Measurements from ENCODE around the gene PIGK.

DNA sequence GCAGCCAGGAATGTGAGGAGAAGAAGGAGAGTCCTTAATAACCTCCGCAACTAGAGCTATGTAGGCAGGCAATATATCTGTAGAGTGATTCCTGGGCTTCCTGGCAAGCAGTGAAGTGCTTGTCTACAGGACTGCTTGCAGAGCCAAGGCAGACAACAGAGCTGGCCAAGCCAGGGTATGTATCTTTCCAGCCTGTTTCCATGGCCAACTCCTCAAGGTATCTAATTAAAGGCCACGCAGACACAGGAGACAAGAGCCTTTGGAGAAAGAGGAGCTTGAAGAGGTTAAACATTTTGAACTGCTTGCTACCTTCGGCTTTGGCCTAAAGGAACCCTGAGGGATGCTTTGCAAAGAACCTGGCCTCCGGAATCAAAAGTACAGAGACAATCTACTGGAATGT is 137.4 kb downstream of the PIGK start:
- TF ChIP-seq, protein P1, sequence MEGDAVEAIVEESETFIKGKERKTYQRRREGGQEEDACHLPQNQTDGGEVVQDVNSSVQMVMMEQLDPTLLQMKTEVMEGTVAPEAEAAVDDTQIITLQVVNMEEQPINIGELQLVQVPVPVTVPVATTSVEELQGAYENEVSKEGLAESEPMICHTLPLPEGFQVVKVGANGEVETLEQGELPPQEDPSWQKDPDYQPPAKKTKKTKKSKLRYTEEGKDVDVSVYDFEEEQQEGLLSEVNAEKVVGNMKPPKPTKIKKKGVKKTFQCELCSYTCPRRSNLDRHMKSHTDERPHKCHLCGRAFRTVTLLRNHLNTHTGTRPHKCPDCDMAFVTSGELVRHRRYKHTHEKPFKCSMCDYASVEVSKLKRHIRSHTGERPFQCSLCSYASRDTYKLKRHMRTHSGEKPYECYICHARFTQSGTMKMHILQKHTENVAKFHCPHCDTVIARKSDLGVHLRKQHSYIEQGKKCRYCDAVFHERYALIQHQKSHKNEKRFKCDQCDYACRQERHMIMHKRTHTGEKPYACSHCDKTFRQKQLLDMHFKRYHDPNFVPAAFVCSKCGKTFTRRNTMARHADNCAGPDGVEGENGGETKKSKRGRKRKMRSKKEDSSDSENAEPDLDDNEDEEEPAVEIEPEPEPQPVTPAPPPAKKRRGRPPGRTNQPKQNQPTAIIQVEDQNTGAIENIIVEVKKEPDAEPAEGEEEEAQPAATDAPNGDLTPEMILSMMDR (conservative IDR thresholded peaks at IDR 0.05; ENCODE audit: low read length), result no peak
- TF ChIP-seq EZH2phosphoT487 (IDR thresholded peaks at IDR 0.05; ENCODE audit: borderline replicate concordance, low read depth, low read length), result no peak
